Heart right ventricle (tissue), 16 donors: ENCODE data around the gene STOX1. TPM values are rescaled to one million over a fixed set of nuclear protein-coding genes. Genes with fewer than 3 reads are reported as not detected.
"Not testable (repeated sequence)": the region's sequence is repeated elsewhere in the genome, so short reads cannot be mapped to it uniquely, and the experiment has no call there.

ENCODE experiments used
- ATAC-seq, 8 donors: fragments of 200-7000 bp; cut with Tn5 transposase; one replicate each; pipeline ENCODE4 v1.9.1; 2020; ENCODE audit warnings: mild to moderate bottlenecking in 8 of 8, moderate library complexity in 8 of 8, moderate number of reproducible peaks in 1 of 8
- DNase-seq, 2 donors: peaks; one replicate each; pipeline ENCODE4 v3.0.0-alpha.2; 2020
- H3K27ac ChIP-seq, 10 donors: fragments of 200-600 bp; sonication (generic) in 2 of 10; one replicate each; pipeline versions ENCODE4 v1.5.0 to v1.8.0; 2020 to 2022; ENCODE audit warnings: mild to moderate bottlenecking in 3 of 10
- H3K27me3 ChIP-seq, 7 donors: fragments of 200-600 bp; one replicate each; pipeline ENCODE4 v1.8.0; 2021 to 2022; ENCODE audit warnings: mild to moderate bottlenecking in 2 of 7
- H3K36me3 ChIP-seq, 9 donors: fragments of 200-600 bp; sonication (generic) in 1 of 9; one replicate each; pipeline versions ENCODE4 v1.5.0 to v1.8.0; 2020 to 2022; ENCODE audit warnings: mild to moderate bottlenecking in 2 of 9
- H3K4me1 ChIP-seq, 9 donors: fragments of 200-600 bp; sonication (generic) in 1 of 9; one replicate each; pipeline versions ENCODE4 v1.5.0 to v1.8.0; 2020 to 2022; ENCODE audit warnings: mild to moderate bottlenecking in 4 of 9
- H3K4me3 ChIP-seq, 10 donors: fragments of 200-600 bp; sonication (generic) in 2 of 10; one replicate each; pipeline versions ENCODE4 v1.5.0 to v1.8.0; 2020 to 2022; ENCODE audit warnings: mild to moderate bottlenecking in 7 of 10, moderate library complexity in 2 of 10
- H3K9me3 ChIP-seq, 11 donors: fragments of 200-600 bp in 10 of 11; sonication (generic) in 2 of 11; one replicate each; pipeline versions ENCODE4 v1.5.0 to v1.8.0; 2013 to 2022; ENCODE audit warnings: mild to moderate bottlenecking in 2 of 11, control low read depth in 1 of 11, moderate library complexity in 1 of 11
- WGBS, 2 donors: extraction: QIAGEN DNeasy Blood & Tissue Kit; methylation state at CpG; one replicate each; pipeline ENCODE4 v1.1.7; 2013; ENCODE audit warnings: inconsistent platforms in 1 of 2; 5-methylcytosine and 5-hydroxymethylcytosine counted together
- intact Hi-C, 10 donors: fragments of 100-400 bp; cut with DNase I; formaldehyde crosslinking; loops; one replicate each; pipeline versions ENCODE4 v1.11.1 to v1.14.2; 2022
- polyA plus RNA-seq, 2 donors: library from polyadenylated mRNA; stranded (reverse); fragments of 200-250 nt; gene quantifications; one replicate each; pipeline ENCODE4 v1.2.3, GENCODE V29; 2013
- total RNA-seq, 10 donors: library from RNA; stranded (reverse); fragmentation: NEBNext Ultra II Directional in 3 of 10; extraction: Animal tissue kit (Norgen Biotek cat#: 25700) in 3 of 10; gene quantifications; one replicate each; pipeline versions ENCODE4 v1.2.1 to v1.2.4, GENCODE V29; 2021 to 2023
- TF ChIP-seq, protein P1 (sequence below), 9 donors: fragments of 200-600 bp; sonication (generic) in 2 of 9; IDR thresholded peaks; one replicate each; pipeline versions ENCODE4 v1.5.0 to v1.8.0; 2021 to 2022; ENCODE audit warnings: antibody characterized with exemption in 9 of 9, mild to moderate bottlenecking in 5 of 9, moderate library complexity in 1 of 9
- donor health status: Arrhythmogenic right ventricular cardiomyopathy.
- donor health status: ischemic (EF 13 %, LVEDD 7.1; RV severe dilation, severe dysfunction).
- donor health status: healthy with polysubstance abuse.
- donor health status: DM: no; HTN: yes; CAD: no.
- donor health status: DM: no; HTN: no; CAD: no.
- donor health status: ischemic (EF 25% LVEDD 6.9; RV normal size, moderate dysfunction).
- donor health status: ischemic (EF 25% LVEDD 5.7; RV mildly dilated, moderate dysfunction).
- donor health status: healthy.
- donor health status: DM: yes; HTN: yes; CAD: no.
- donor health status: Ischemic cardiomyopathy.
- donor health status: ischemic (EF 35%, LVEDD 5.7; RV mildly dilated, moderate dysfunction).
- donor health status: nonischemic (EF 11% LVEDD 7.7; RV severe dilation, severe dysfunction).
- donor health status: DM: yes; HTN: yes; CAD: no.
- donor health status: PGD.
- donor health status: ischemic (EF 29% LVEDD 5.4; RV normal size, mild dysfunction).
- donor health status: nonischemic (EF 23%, LVEDD 6.1; RV moderate dilation, normal function).

The STOX1 gene
- total and polyA plus RNA-seq, 12 donors = 0.09 to 1.9 (median 0.25) TPM; not detected in 2

DNA sequence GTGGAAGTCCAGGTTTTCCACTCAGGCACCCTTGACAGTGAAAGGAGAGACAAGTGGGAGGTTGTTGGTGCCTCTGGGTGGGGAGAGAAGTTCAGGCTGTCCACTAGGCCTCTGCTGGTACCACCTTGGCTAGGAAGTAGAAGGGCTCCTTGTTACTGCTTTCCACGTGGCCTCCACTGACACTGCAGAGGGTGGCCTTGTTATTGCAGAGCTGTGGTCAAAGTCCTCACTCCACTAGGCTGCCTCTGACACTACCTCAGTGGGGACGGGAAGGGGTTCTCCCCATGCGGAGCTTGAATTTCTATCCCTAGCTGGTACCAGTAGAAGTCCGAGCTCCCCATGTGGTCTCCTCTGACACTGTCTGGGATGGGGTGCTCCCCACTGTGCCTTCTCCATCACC is 14.9 kb upstream of the STOX1 start:
- Histone ChIP-seq H3K36me3 (no peaks in the 10 kb centered on the region), H3K4me3 (no peak overlapping the region), H3K9me3 (no peaks in the 10 kb centered on the region), H3K4me1 (no peaks in the 10 kb centered on the region), H3K27ac (no peak overlapping the region), H3K27me3 (no peaks in the 10 kb centered on the region)
- 80 to 94% methylated on average over 4 of the region's 4 CpGs for WGBS, 2 donors
- intact Hi-C loops = no loop called here
- TF ChIP-seq, protein P1, sequence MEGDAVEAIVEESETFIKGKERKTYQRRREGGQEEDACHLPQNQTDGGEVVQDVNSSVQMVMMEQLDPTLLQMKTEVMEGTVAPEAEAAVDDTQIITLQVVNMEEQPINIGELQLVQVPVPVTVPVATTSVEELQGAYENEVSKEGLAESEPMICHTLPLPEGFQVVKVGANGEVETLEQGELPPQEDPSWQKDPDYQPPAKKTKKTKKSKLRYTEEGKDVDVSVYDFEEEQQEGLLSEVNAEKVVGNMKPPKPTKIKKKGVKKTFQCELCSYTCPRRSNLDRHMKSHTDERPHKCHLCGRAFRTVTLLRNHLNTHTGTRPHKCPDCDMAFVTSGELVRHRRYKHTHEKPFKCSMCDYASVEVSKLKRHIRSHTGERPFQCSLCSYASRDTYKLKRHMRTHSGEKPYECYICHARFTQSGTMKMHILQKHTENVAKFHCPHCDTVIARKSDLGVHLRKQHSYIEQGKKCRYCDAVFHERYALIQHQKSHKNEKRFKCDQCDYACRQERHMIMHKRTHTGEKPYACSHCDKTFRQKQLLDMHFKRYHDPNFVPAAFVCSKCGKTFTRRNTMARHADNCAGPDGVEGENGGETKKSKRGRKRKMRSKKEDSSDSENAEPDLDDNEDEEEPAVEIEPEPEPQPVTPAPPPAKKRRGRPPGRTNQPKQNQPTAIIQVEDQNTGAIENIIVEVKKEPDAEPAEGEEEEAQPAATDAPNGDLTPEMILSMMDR (IDR thresholded peaks at IDR 0.05) = no peak
- DNase-seq (no peak), ATAC-seq (no peak)

DNA sequence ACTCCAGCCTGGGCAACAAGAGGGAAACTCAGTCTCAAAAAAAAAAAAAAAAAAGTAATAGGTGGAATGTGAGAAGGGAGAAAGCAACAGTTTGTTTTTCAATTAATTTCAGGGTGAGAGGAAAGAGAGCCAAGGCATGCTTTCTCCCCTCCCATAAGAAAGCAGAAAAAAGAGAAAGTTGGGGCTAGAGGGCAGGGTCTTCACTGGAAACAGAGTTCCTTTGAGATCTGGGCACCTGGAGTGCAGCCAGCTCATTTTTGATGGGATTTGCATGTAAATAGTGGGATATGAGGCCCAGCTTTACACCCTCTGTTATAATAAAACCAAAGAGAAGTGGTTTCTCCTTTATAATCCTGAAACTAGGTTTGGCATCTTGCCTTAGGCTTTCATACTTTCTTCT is 13.8 kb upstream of the STOX1 start:
- TF ChIP-seq, protein P1 (IDR thresholded peaks at IDR 0.05) = no peak
- intact Hi-C loops = no loop called here
- Histone ChIP-seq H3K4me1 (no peaks in the 10 kb centered on the region), H3K27ac (no peak overlapping the region), H3K36me3 (no peaks in the 10 kb centered on the region), H3K27me3 (no peaks in the 10 kb centered on the region), H3K9me3 (no peaks in the 10 kb centered on the region), H3K4me3 (no peak overlapping the region)
- ATAC-seq (no peak), DNase-seq (no peak)

DNA sequence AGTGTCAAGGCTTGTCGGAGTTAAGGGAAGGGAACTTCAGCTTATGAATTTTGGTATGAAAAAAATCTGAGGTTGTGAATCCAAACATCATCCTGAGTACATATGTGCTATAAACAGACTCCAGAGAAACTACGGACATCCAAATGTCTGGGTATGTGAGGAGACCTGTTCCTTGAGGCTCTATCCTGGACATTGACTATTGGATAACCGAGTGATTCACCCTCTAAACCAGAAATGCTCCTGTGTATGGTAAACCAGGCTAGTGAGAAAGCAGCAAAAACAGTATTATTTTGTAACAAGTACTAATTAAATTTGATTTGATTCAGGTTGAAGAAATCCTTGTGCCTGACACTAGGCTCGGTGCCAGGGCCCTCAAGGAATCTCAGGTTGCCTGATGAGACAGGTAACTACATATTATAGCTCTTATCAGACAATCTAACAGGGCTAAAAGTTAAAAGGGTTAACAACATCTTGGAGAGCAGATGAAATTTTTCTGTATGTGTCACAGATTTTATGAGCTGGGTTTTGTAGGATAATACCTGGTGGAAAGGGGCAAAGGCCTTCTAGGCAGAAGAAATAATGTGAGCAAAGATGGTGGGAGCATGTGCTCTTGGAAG is 10.4 kb upstream of the STOX1 start:
- ATAC-seq = no peak
- no peak for DNase-seq
- no peaks in the 10 kb centered on the region for H3K4me1 ChIP-seq
- H3K27ac ChIP-seq = no peak overlapping the region
- no peaks in the 10 kb centered on the region for H3K9me3 ChIP-seq
- H3K27me3 ChIP-seq = peaks cover 0 to 4% (median 0%) of the 10 kb centered on the region in 7 donors
- 69 to 70% methylated on average over 4 of the region's 4 CpGs for WGBS, 2 donors
- TF ChIP-seq, protein P1 (IDR thresholded peaks at IDR 0.05) = no peak
- no peaks in the 10 kb centered on the region for H3K36me3 ChIP-seq
- H3K4me3 ChIP-seq = no peak overlapping the region
- intact Hi-C loops = no loop called here

DNA sequence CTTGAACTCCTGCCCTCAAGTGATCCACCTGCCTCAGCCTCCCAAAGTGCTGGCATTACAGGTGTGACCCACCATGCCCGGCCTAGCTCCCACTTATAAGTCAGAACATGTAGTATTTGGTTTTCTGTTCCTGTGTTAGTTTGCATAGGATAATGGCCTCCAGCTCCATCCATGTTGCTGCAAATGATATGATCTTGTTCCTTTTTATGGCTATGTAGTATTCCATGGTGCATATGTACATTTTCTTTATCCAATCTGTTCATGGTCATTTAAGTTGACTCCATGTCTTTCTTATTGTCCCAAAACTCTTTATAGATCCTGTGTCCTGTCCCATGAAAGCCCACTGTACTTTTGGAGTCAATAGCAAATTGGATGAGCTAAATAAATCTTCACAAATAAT is 7.0 kb upstream of the STOX1 start:
- intact Hi-C loops = loop anchor here in 1 of 10 donors (10.0 kb wide), 1 partner anchor 74 kb away; no protein-coding TSS in a partner anchor
- not testable (repeated sequence) for H3K27ac ChIP-seq, DNase-seq, H3K9me3 ChIP-seq, ATAC-seq, H3K36me3 ChIP-seq, H3K4me1 ChIP-seq, H3K4me3 ChIP-seq
- peaks cover 0 to 23% (median 1%) of the 10 kb centered on the region in 7 donors for H3K27me3 ChIP-seq
- WGBS, 2 donors = 91 to 100% methylated on average over 1 of the region's 1 CpG

DNA sequence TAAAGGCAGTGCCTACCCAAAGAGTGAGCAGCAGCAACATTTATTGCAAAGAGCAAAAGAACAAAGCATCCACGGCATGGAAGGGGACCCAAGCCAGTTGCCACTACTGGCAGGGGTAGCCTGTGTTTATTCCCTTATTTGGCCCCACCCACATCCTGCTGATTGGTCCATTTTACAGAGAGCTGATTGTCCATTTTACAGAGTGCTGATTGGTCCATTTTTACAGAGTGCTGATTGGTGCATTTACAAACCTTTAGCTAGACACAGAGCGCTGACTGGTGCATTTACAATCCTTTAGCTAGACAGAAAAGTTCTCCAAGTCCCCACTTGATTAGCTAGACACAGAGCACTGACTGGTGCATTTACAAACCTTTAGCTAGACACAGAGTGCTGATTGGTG is 4.7 kb upstream of the STOX1 start:
- 91 to 93% methylated on average over 2 of the region's 2 CpGs for WGBS, 2 donors

DNA sequence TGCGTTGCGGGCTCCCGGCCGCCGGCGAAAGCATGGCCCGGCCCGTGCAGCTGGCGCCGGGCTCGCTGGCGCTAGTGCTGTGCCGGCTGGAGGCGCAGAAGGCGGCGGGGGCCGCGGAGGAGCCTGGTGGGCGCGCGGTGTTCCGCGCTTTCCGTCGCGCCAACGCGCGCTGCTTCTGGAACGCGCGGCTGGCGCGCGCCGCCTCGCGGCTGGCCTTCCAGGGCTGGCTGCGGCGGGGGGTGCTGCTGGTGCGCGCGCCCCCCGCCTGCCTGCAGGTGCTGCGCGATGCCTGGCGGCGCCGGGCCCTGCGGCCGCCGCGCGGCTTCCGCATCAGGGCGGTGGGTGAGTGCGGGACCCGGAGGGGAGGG is 245 bp downstream of the STOX1 start:
- Histone ChIP-seq H3K4me1 (peaks cover 0 to 11% (median 4%) of the 10 kb centered on the region in 9 donors), H3K27me3 (peaks cover 0 to 32% (median 16%) of the 10 kb centered on the region in 7 donors), H3K4me3 (peak overlapping the region in 9 of 10 donors; percentile 52 to 74 (median 62))
- WGBS, 2 donors = 3% methylated on average over 8 to 14 of the region's 58 CpGs
- not testable (repeated sequence) for H3K9me3 ChIP-seq, DNase-seq, H3K36me3 ChIP-seq, H3K27ac ChIP-seq
- intact Hi-C loops = loop anchor here in 1 of 10 donors (10.0 kb wide), 1 partner anchor 67 kb away; no protein-coding TSS in a partner anchor
- ATAC-seq = peak in 3 of 8 donors; percentile 28 to 35 (median 31)

More for the DNA sequence above, 4.7 kb upstream of the STOX1 start:
- H3K4me3 ChIP-seq, H3K27ac ChIP-seq, ATAC-seq, H3K36me3 ChIP-seq, H3K4me1 ChIP-seq, DNase-seq, H3K9me3 ChIP-seq: not testable (repeated sequence)
- H3K27me3 ChIP-seq = peaks cover 0 to 33% (median 16%) of the 10 kb centered on the region in 7 donors
- intact Hi-C loops = loop anchor here in 1 of 10 donors (10.0 kb wide), 1 partner anchor 72 kb away; no protein-coding TSS in a partner anchor

DNA sequence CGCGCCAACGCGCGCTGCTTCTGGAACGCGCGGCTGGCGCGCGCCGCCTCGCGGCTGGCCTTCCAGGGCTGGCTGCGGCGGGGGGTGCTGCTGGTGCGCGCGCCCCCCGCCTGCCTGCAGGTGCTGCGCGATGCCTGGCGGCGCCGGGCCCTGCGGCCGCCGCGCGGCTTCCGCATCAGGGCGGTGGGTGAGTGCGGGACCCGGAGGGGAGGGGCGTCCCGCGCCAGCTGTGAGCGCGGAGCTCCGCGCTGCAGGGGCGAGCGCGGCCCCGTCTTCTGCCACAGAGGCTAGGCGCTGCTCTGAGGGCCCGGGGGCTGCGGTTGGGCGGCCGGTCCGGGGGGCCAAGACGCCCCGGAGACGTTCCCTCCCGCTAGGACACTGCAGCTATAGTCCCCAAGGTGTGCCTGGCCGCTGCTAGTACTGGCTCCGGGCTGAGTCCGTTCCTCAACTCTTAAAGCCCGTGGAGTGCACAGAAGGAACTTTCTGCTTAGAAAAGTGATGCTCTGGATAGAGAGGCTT is 811 bp downstream of the STOX1 start:
- peaks cover 0 to 32% (median 15%) of the 10 kb centered on the region in 7 donors for H3K27me3 ChIP-seq
- peaks cover 0 to 11% (median 4%) of the 10 kb centered on the region in 9 donors for H3K4me1 ChIP-seq
- H3K4me3 ChIP-seq = peak overlapping the region in 9 of 10 donors; percentile 30 to 53 (median 45)
- DNase-seq, H3K9me3 ChIP-seq, H3K36me3 ChIP-seq, H3K27ac ChIP-seq: not testable (repeated sequence)
- intact Hi-C loops = loop anchor here in 1 of 10 donors (10.0 kb wide), 1 partner anchor 67 kb away; no protein-coding TSS in a partner anchor
- peak in 4 of 8 donors; percentile 21 to 59 (median 49) for ATAC-seq
- WGBS, 2 donors = 1% methylated on average over 27 to 30 of the region's 59 CpGs
